M059J (cell line): ENCODE data around the gene PCSK2. TPM values are rescaled to one million over a fixed set of nuclear protein-coding genes. Genes with fewer than 3 reads are reported as not detected.
A peak's percentile ranks its signal among the peaks of the same experiment; 100 is the strongest.

Experiments
- DNase-seq: peaks from one replicate; pipeline ENCODE4 v3.0.0-alpha.2; 2012; ENCODE audit warnings: low read depth
- total RNA-seq: library from RNA; depleted of rRNA; stranded (reverse); fragments of >200 nt; shearing (Covaris generic); gene quantifications from 2 replicates; pipeline ENCODE4 v1.2.3, GENCODE V29; 2014

PCSK2 gene
- total RNA-seq, 1 experiment from 2014 or later: 0.02 TPM

GRCh38 chr20:17395729-17396128 is 168.9 kb downstream of the PCSK2 start:
- no peak for DNase-seq

DNA sequence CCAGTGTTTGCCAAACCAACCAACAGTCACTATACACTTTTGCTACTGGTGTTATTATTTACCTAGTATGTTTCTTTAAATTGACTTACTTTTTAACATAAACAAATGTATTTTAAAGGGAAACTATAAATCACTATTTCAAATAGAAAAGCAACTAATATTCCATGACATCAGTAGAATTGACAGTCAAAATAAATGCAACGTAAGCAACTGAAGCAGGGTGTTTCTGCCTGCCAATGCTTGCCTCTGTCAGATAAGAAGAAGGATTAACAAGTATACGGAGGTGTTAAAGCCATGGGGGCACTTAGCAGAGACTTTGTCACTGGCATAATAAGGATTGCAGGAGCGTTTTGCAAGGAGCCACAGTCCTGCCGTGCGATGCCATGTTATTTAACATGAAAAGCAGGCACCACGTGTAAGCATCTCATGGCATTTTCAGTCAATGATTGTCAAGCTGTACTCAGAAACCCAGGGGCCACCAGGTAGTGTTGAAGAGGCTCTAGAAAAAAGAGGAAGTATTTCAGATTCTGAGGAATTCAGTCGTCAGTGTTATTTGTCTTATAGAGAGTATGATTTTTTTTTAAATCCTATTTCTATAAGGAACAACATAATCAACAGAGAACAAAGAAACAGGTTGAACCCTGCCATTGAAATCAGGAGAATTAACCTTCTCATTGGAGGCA is 172.6 kb downstream of the PCSK2 start:
- DNase-seq: no peak

- DNase-seq: no peak
Observed at GRCh38 chr20:17403461-17403860, 176.6 kb downstream of the PCSK2 start.

DNA sequence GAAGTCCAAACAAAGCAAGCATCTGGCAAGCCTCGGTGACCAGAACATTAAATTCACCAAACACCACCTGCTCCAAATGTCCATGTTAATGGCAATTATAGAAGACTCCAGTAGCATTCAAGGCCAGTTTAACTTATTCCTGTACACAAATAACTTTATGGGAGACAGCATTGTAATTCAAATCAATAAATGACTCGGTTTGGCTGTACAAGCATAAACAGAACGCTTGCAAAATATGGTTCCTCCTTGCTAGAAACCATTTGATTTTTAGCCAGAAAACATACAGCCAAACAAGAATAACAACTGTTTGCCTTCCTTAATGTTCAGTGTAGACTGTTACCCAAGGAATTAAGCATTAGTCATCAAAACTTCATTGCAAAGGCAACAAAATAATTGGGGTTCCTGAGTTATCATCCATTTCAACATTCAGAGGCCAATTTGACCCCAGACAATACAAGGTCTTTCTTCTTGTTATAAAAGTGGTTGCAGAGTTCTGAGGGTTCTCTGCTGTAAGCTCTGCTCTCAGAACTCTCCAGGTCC is 179.3 kb downstream of the PCSK2 start:
- DNase-seq: no peak

- no peak for DNase-seq
Observed at GRCh38 chr20:17407550-17407949, 180.7 kb downstream of the PCSK2 start.

DNA sequence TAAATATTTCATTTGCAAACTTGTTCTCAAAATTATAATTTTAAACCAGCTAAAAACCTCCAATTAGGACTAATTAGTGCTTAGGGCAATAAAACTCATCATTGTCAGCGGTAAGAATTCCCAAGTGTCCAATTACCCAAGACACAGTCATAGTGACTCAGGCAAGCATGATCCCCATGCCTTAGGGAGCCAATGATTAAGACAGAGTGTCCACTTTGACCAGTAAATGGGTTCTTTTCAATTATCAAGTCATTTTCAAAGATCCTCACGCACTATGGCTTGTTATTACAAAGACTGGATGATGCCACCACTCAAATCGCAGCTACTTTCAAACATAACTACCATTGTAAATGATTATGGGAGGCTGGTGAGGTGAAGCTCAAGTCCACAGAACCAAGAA is 190.4 kb downstream of the PCSK2 start:
- DNase-seq: no peak

DNA sequence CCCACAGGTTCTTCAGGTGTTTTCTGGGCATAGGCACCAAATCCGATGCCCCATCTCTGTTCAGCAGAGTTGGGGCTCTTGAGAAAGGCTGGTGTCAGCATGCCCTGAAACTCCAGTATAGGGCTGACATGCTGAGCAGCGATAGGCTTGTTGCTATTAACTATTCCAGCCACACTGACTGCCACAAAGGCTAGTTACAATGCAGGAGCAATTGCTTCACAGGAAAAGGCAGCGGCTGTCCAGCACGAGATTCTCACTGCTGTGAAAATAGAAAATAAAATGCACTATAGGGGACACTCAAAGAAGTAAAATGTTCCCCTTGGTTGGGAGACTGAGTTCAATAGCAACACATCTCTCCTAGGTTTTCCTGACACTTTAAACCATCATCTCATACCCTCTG is 191.9 kb downstream of the PCSK2 start:
- DNase-seq: no peak

GRCh38 chr20:17419479-17420041 is 192.7 kb downstream of the PCSK2 start:
- DNase-seq: no peak

GRCh38 chr20:17421493-17421892 is 194.7 kb downstream of the PCSK2 start:
- DNase-seq: peak; percentile 37

- no peak for DNase-seq
Observed at GRCh38 chr20:17423782-17424181, 196.9 kb downstream of the PCSK2 start.

DNA sequence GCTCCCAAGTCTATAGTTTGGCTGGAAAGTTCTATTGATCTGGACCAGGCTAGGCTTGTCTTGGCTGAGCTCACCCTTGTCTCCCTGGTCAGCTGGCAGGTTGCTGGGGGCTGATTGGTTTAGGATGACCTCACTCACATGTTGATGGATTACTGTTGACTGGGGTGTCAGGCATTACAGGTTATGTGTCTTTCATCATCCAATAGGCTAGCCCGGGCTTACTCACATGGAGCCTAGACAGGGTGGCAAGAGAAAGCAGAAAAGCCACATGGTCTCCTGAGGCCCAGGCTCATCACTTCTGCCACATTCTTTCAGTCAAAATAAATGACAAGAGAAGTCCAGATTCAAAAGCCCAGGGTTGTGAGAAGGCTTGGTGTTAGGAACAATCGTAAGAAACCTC is 200.8 kb downstream of the PCSK2 start:
- no peak for DNase-seq

- DNase-seq: no peak
Observed at GRCh38 chr20:17430125-17430950, 203.5 kb downstream of the PCSK2 start.

DNA sequence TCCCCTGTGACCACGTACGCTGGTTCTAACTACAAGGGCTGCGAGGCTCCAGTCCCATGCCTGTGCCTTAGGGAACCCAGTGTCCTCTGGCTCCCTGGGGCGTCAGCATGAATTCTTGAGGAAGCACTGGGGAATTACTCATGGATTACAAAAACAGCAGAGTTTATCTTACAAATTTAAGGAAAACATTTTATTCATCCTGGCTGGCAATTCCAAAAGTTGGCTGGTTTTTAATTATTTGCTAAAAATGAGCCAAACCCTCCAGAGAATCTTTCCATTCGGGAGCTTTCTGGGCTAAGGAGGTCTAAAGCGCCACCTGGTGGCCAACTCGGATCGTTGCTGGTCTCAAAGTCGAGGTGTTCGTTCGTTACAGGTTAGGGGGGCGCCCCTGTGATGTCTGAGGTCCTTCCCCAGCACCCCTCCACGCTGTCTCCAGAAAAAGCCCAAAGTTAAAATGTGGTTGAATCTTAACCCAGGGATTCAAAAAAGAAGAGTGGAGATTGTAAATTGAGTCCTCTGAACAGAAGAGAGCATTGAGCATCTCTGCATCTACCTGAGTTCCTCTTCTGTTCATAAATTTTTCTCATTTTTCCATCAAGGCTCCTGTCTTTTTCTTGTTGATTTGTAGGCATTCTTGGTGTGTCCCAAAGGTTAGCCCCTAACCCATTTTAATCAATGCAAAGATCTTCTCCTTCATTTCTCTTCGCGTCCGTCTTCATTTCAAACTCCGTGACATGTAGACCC is 205.0 kb downstream of the PCSK2 start:
- peak; percentile 54 for DNase-seq

- DNase-seq: no peak
Observed at GRCh38 chr20:17436664-17437063, 209.8 kb downstream of the PCSK2 start.

- DNase-seq: no peak
Observed at GRCh38 chr20:17437251-17437650, 210.4 kb downstream of the PCSK2 start.

- no peak for DNase-seq
Observed at GRCh38 chr20:17438436-17439039, 211.7 kb downstream of the PCSK2 start.

DNA sequence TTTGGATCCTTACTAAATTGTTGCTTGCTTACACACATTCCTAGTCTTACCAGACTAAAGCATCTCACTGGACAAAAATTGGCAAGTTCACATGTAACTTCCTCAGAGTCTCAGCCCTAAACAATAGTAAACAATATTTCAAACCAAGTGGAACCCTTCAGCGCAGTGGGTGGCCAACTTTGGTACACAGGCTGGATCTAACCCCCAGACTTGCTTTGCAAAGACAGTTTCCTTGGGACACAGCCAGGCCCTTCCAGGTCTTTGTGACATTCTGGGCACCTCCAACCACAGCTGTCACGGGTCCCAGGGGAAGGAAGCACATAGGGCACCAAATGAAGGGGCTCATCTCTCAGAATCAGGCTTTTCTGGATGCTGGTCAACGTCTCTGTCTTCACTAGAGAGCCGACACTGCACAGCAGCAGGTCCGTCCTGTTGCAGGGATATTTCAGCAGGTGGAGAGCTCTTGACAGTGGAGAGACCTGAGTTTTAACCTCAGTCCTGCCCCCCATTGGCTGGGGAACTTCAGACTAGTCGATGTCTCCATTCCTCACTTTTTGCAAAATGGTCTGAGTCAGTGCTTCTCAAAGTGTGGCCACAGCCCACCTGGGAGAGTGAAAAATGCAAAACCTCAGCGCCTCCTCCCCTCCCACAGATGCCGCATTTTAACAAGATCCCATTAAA is 212.9 kb downstream of the PCSK2 start:
- DNase-seq: no peak

GRCh38 chr20:17441745-17442144 is 214.9 kb downstream of the PCSK2 start:
- no peak for DNase-seq

GRCh38 chr20:17442588-17442987 is 215.7 kb downstream of the PCSK2 start:
- no peak for DNase-seq

DNA sequence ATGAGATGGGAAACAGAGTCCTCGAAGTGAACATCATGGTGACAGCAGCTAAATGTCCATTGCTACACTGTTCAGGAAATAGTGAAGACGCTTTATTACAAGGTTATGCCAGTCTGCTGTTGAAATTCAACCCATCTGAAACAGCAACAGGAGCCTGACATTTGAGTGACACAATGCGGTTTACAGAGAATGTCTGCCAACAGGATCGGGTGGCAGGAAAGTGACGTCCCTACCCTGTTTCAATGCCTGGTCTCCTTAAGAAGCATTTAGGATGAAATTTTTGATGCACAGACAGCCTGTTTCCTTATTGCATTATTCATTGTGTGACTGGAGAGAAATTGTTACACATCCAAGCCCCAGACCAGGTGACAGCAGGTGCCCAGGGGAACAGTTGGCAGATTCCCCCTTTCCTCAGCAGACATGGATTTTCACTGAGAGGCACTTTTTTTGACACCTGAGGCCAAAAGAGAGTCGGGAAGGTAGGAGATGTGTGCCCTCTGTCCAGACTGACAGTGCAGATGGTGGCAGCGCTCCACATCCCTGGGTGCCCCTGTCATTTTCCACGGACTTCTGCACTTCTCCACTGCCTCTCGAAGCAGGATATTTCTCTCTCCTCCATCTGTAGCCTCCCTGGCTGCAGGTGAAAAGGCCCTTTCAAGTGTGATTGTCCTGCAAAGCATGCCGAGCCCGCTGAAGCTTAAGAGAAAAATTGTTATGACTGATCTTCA is 216.5 kb downstream of the PCSK2 start:
- no peak for DNase-seq
